Measurements from ENCODE around the gene DMRTA1. TPM values are rescaled to one million over a fixed set of nuclear protein-coding genes. Genes with fewer than 3 reads are reported as not detected.

Gene DMRTA1
- total RNA-seq, 1 donor from 2014 or later: not detected

GRCh38 chr9:22449719-22450118 lies 3.1 kb downstream of the DMRTA1 start:
- Mint-ChIP-seq H3K4me3 (no peak overlapping the region), H3K9me3 (no peaks in the 10 kb centered on the region), H3K27ac (no peak overlapping the region), H3K27me3 (peaks cover 38% of the 10 kb centered on the region), H3K36me3 (ENCODE audit: low read depth) (no peaks in the 10 kb centered on the region), H3K4me1 (peaks cover 12% of the 10 kb centered on the region)
- TF ChIP-seq CTCF (IDR thresholded peaks at IDR 0.05): no peak
- CTCF ChIA-PET: interaction anchor here (3.7 kb wide), 1 partner anchor 638 kb away, joined by 99 read pairs; no protein-coding TSS in a partner anchor
- no peak for DNase-seq
- intact Hi-C loops (cut with micrococcal nuclease): loop anchor here (5.0 to 10.0 kb wide), 4 partner anchors 65 to 1132 kb away; partner anchors contain the start of gene CDKN2B
- ATAC-seq (ENCODE audit: low read depth): no peak
- POLR2A ChIA-PET: no interaction called here

GRCh38 chr9:22452415-22453010 lies 5.9 kb downstream of the DMRTA1 start:
- Mint-ChIP-seq H3K4me3 (no peak overlapping the region), H3K27ac (no peak overlapping the region), H3K9me3 (no peaks in the 10 kb centered on the region), H3K36me3 (ENCODE audit: low read depth) (no peaks in the 10 kb centered on the region), H3K27me3 (peaks cover 42% of the 10 kb centered on the region), H3K4me1 (peaks cover 9% of the 10 kb centered on the region)
- CTCF ChIA-PET: interaction anchor here (0.6 to 3.7 kb wide), 15 partner anchors 12 to 641 kb away, joined by 3 to 99 read pairs (median 4); no protein-coding TSS in a partner anchor
- ATAC-seq (ENCODE audit: low read depth) (peak; percentile 65), DNase-seq (no peak)
- POLR2A ChIA-PET: no interaction called here
- intact Hi-C loops (cut with micrococcal nuclease): loop anchor here (1.0 to 10.0 kb wide), 7 partner anchors 145 to 1135 kb away; partner anchors contain the start of gene CDKN2B
- peak; percentile 90 for TF ChIP-seq CTCF (IDR thresholded peaks at IDR 0.05)

GRCh38 chr9:22454016-22454415 lies 7.4 kb downstream of the DMRTA1 start:
- Mint-ChIP-seq H3K27ac (no peak overlapping the region), H3K36me3 (ENCODE audit: low read depth) (no peaks in the 10 kb centered on the region), H3K4me1 (peaks cover 2% of the 10 kb centered on the region), H3K4me3 (no peak overlapping the region), H3K27me3 (peaks cover 33% of the 10 kb centered on the region), H3K9me3 (no peaks in the 10 kb centered on the region)
- ATAC-seq (ENCODE audit: low read depth) (no peak), DNase-seq (no peak)
- ChIA-PET POLR2A (no interaction called here), CTCF (interaction anchor here (1.1 kb wide), 1 partner anchor 210 kb away, joined by 5 read pairs; no protein-coding TSS in a partner anchor)
- intact Hi-C loops (cut with micrococcal nuclease): loop anchor here (5.0 to 10.0 kb wide), 3 partner anchors 449 to 1137 kb away; partner anchors contain the start of gene CDKN2B
- no peak for TF ChIP-seq CTCF (IDR thresholded peaks at IDR 0.05)

GRCh38 chr9:22455181-22455580 lies 8.6 kb downstream of the DMRTA1 start:
- ChIA-PET POLR2A (no interaction called here), CTCF (interaction anchor here (1.0 to 1.5 kb wide), 3 partner anchors 211 to 646 kb away, joined by 3 to 6 read pairs (median 5); no protein-coding TSS in a partner anchor)
- Mint-ChIP-seq H3K27ac (no peak overlapping the region), H3K4me3 (no peak overlapping the region), H3K27me3 (peaks cover 31% of the 10 kb centered on the region), H3K36me3 (ENCODE audit: low read depth) (no peaks in the 10 kb centered on the region), H3K4me1 (peaks cover 1% of the 10 kb centered on the region), H3K9me3 (no peaks in the 10 kb centered on the region)
- ATAC-seq (ENCODE audit: low read depth) (no peak), DNase-seq (no peak)
- intact Hi-C loops (cut with micrococcal nuclease): loop anchor here (10.0 kb wide), 1 partner anchor 450 kb away; the partner anchor contains the start of gene CDKN2B
- TF ChIP-seq CTCF (IDR thresholded peaks at IDR 0.05): no peak

GRCh38 chr9:22457448-22457847 lies 10.8 kb downstream of the DMRTA1 start:
- Mint-ChIP-seq H3K4me1 (peaks cover 1% of the 10 kb centered on the region), H3K27me3 (peaks cover 27% of the 10 kb centered on the region), H3K36me3 (ENCODE audit: low read depth) (no peaks in the 10 kb centered on the region), H3K27ac (no peak overlapping the region), H3K9me3 (no peaks in the 10 kb centered on the region), H3K4me3 (no peak overlapping the region)
- POLR2A ChIA-PET: no interaction called here
- TF ChIP-seq CTCF (IDR thresholded peaks at IDR 0.05): no peak
- CTCF ChIA-PET: no interaction called here
- intact Hi-C loops (cut with micrococcal nuclease): loop anchor here (10.0 kb wide), 1 partner anchor 453 kb away; the partner anchor contains the start of gene CDKN2B
- DNase-seq (no peak), ATAC-seq (ENCODE audit: low read depth) (no peak)

Data from activated B cell treated with CpG ODN at 0.5 μM for 24 hours (primary cell).